Dermis blood vessel endothelial cell (primary cell): ENCODE measurements around the gene CALCR. TPM values are rescaled to one million over a fixed set of nuclear protein-coding genes. Genes with fewer than 3 reads are reported as not detected.
"Not testable (repeated sequence)": the region's sequence is repeated elsewhere in the genome, so short reads cannot be mapped to it uniquely, and the experiment has no call there.

Source experiments
- DNase-seq: peaks from one replicate; pipeline ENCODE4 v3.0.0; 2010
- total RNA-seq: library from RNA; depleted of rRNA; stranded (reverse); fragments of >200 nt; gene quantifications from 2 replicates; pipeline ENCODE4 v1.2.3, GENCODE V29; 2014

CALCR gene
- not detected in 2 replicates for total RNA-seq

- DNase-seq, result no peak
These were observed at the start of gene CALCR for GRCh38 chr7:93574646-93575554. Gene CALCR, minus strand, starts transcription at chr7:93574724. Its CDS starts 87,743 bp downstream, at chr7:93486981.

- DNase-seq, result no peak
These were observed 49.3 kb upstream of the CALCR start for GRCh38 chr7:93623816-93624215.

GRCh38 chr7:93622036-93623033, 47.8 kb upstream of the CALCR start:
- DNase-seq, result peak; percentile 39

- DNase-seq, result no peak
These were observed 46.3 kb upstream of the CALCR start for GRCh38 chr7:93620864-93621263.

GRCh38 chr7:93620057-93620456, 45.5 kb upstream of the CALCR start:
- no peak for DNase-seq

- DNase-seq, result no peak
These were observed 26.8 kb upstream of the CALCR start for GRCh38 chr7:93601363-93601762.

- no peak for DNase-seq
These were observed 19.7 kb upstream of the CALCR start for GRCh38 chr7:93594250-93594649.

GRCh38 chr7:93592588-93593266, 18.2 kb upstream of the CALCR start:
- DNase-seq, result no peak

- DNase-seq, result not testable (repeated sequence)
These were observed 16.9 kb upstream of the CALCR start for GRCh38 chr7:93591224-93592050.

GRCh38 chr7:93586479-93586865, 11.9 kb upstream of the CALCR start:
- DNase-seq, result not testable (repeated sequence)

- DNase-seq, result not testable (repeated sequence)
These were observed 11.4 kb upstream of the CALCR start for GRCh38 chr7:93585694-93586478.

GRCh38 chr7:93579431-93579830, 4.9 kb upstream of the CALCR start:
- DNase-seq, result no peak

GRCh38 chr7:93578762-93579161, 4.2 kb upstream of the CALCR start:
- DNase-seq, result no peak

- no peak for DNase-seq
These were observed 1.3 kb upstream of the CALCR start for GRCh38 chr7:93575555-93576399.

GRCh38 chr7:93574269-93574645, 267 bp downstream of the CALCR start:
- DNase-seq, result no peak

GRCh38 chr7:93569189-93569588, 5.3 kb downstream of the CALCR start:
- DNase-seq, result no peak

- no peak for DNase-seq
These were observed 7.6 kb downstream of the CALCR start for GRCh38 chr7:93566876-93567275.

- no peak for DNase-seq
These were observed 10.9 kb downstream of the CALCR start for GRCh38 chr7:93563584-93563983.

- DNase-seq, result no peak
These were observed 11.6 kb downstream of the CALCR start for GRCh38 chr7:93562936-93563335.

GRCh38 chr7:93562106-93562505, 12.4 kb downstream of the CALCR start:
- no peak for DNase-seq
